SK-N-SH treated with all-trans-retinoic acid at 6 μM for 48 hours (cell line): ENCODE measurements around the gene AGAP3.
A peak's percentile ranks its signal among the peaks of the same experiment; 100 is the strongest.

Source experiments
- BACH2 ChIP-seq: fragments of 250-450 bp; sonication (Bioruptor Pico); IDR thresholded peaks from 2 replicates; pipeline ENCODE4 v1.9.0; 2021; ENCODE audit warnings: mild to moderate bottlenecking, borderline replicate concordance
- ESRRG ChIP-seq: fragments of 250-450 bp; sonication (Bioruptor Pico); IDR thresholded peaks from 2 replicates; pipeline ENCODE4 v1.6.1; 2021; ENCODE audit warnings: mild to moderate bottlenecking
- GLIS3 ChIP-seq: fragments of 250-450 bp; sonication (Bioruptor Pico); IDR thresholded peaks from 2 replicates; pipeline ENCODE4 v1.5.0; 2020; ENCODE audit warnings: mild to moderate bottlenecking, moderate library complexity
- OSR1 ChIP-seq: fragments of 250-450 bp; sonication (Bioruptor Pico); IDR thresholded peaks from 2 replicates; pipeline ENCODE4 v1.8.0; 2022; ENCODE audit warnings: moderate library complexity, mild to moderate bottlenecking, inconsistent platforms
- POU6F1 ChIP-seq: fragments of 250-450 bp; sonication (Bioruptor Pico); IDR thresholded peaks from 2 replicates; pipeline ENCODE4 v1.8.0; 2021; ENCODE audit warnings: low read depth, mild to moderate bottlenecking, moderate library complexity, borderline replicate concordance
- PPARA ChIP-seq: fragments of 250-450 bp; sonication (Bioruptor Pico); IDR thresholded peaks from 2 replicates; pipeline ENCODE4 v1.5.0; 2020; ENCODE audit warnings: mild to moderate bottlenecking, borderline replicate concordance
- RARB ChIP-seq: fragments of 250-450 bp; sonication (Bioruptor Pico); IDR thresholded peaks from 2 replicates; pipeline ENCODE4 v1.8.0; 2021; ENCODE audit warnings: mild to moderate bottlenecking, moderate library complexity
- TCF4 ChIP-seq: fragments of 250-450 bp; sonication (Bioruptor Pico); IDR thresholded peaks from 2 replicates; pipeline ENCODE4 v1.8.0; 2021; ENCODE audit warnings: mild to moderate bottlenecking, moderate library complexity, borderline replicate concordance
- TOX ChIP-seq: fragments of 250-450 bp; sonication (Bioruptor Pico); IDR thresholded peaks from 2 replicates; pipeline ENCODE4 v1.8.0; 2021; ENCODE audit warnings: mild to moderate bottlenecking, moderate library complexity, borderline replicate concordance
- ZFP3 ChIP-seq: fragments of 250-450 bp; sonication (Bioruptor Pico); IDR thresholded peaks from 2 replicates; pipeline ENCODE4 v1.5.0; 2020; ENCODE audit warnings: mild to moderate bottlenecking, moderate library complexity
- TF ChIP-seq, protein P1 (sequence below): fragments of 250-450 bp; sonication (Bioruptor Pico); IDR thresholded peaks from 2 replicates; pipeline ENCODE4 v1.5.0; 2020; ENCODE audit warnings: mild to moderate bottlenecking, moderate library complexity
- TF ChIP-seq, protein P2 (sequence below): fragments of 250-450 bp; sonication (Bioruptor Pico); IDR thresholded peaks from 2 replicates; pipeline ENCODE4 v1.5.1; 2020; ENCODE audit warnings: low read depth, mild to moderate bottlenecking, moderate library complexity
- TF ChIP-seq, protein P3 (sequence below): fragments of 250-450 bp; sonication (Bioruptor Pico); IDR thresholded peaks from 2 replicates; pipeline ENCODE4 v1.5.1; 2021; ENCODE audit warnings: mild to moderate bottlenecking, moderate library complexity

DNA sequence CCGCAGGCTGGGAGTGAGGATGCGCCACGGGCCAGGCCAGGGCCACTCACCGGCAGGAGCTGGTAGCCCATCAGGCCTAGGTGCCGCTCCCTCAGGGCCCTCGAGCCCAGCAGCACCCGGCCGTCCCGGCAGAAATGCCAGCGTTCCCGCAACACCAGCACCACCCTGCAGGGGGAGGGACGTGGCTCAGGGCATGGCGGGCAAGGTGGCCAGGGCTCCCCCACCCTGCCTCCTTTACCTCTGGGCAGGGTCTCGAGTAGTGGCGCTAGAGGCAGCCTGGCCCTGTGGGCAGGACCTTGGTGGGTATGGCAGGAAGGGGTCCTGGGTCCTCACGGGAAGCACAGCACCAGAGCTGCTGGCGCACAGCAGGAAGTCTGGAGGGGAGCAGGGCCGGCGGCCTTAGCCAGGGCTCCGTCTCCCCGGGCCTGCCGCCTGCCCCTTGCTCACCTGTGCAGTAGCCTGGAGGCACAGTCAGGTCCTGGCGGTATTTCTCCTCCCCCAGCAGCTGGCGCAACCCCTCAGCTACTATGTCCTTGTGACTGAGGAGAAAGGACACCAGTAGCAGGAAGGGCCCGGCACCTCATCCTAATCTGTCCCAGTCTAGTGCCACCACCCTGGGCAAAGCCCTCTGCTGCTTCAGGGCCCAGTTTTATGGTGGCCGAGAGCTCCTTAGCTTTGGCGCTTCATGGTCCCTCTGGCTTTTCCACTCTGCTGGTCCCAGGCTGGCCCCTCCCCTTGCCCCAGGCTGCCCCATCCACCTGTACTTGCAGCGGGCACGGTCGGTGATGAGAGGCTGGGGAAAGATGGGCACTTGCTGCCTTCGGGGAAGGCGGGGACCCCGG, 9.2 kb upstream of the AGAP3 start:
- TF ChIP-seq PPARA (CRISPR knock-in tag) (no peak), GLIS3 (CRISPR knock-in tag) (0 out of 2 replicates have a peak, but pooled peaks have one; percentile 47), RARB (CRISPR knock-in tag) (no peak), TOX (CRISPR knock-in tag) (no peak), BACH2 (CRISPR knock-in tag) (no peak), TCF4 (CRISPR knock-in tag) (no peak), OSR1 (CRISPR knock-in tag) (no peak), ZFP3 (CRISPR knock-in tag) (no peak), POU6F1 (no peak), ESRRG (CRISPR knock-in tag) (no peak)
- TF ChIP-seq, protein P1, sequence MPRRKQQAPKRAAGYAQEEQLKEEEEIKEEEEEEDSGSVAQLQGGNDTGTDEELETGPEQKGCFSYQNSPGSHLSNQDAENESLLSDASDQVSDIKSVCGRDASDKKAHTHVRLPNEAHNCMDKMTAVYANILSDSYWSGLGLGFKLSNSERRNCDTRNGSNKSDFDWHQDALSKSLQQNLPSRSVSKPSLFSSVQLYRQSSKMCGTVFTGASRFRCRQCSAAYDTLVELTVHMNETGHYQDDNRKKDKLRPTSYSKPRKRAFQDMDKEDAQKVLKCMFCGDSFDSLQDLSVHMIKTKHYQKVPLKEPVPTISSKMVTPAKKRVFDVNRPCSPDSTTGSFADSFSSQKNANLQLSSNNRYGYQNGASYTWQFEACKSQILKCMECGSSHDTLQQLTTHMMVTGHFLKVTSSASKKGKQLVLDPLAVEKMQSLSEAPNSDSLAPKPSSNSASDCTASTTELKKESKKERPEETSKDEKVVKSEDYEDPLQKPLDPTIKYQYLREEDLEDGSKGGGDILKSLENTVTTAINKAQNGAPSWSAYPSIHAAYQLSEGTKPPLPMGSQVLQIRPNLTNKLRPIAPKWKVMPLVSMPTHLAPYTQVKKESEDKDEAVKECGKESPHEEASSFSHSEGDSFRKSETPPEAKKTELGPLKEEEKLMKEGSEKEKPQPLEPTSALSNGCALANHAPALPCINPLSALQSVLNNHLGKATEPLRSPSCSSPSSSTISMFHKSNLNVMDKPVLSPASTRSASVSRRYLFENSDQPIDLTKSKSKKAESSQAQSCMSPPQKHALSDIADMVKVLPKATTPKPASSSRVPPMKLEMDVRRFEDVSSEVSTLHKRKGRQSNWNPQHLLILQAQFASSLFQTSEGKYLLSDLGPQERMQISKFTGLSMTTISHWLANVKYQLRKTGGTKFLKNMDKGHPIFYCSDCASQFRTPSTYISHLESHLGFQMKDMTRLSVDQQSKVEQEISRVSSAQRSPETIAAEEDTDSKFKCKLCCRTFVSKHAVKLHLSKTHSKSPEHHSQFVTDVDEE (CRISPR knock-in tag): no peak
- TF ChIP-seq, protein P2, sequence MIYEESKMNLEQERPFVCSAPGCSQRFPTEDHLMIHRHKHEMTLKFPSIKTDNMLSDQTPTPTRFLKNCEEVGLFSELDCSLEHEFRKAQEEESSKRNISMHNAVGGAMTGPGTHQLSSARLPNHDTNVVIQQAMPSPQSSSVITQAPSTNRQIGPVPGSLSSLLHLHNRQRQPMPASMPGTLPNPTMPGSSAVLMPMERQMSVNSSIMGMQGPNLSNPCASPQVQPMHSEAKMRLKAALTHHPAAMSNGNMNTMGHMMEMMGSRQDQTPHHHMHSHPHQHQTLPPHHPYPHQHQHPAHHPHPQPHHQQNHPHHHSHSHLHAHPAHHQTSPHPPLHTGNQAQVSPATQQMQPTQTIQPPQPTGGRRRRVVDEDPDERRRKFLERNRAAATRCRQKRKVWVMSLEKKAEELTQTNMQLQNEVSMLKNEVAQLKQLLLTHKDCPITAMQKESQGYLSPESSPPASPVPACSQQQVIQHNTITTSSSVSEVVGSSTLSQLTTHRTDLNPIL (CRISPR knock-in tag): no peak
- TF ChIP-seq, protein P3, sequence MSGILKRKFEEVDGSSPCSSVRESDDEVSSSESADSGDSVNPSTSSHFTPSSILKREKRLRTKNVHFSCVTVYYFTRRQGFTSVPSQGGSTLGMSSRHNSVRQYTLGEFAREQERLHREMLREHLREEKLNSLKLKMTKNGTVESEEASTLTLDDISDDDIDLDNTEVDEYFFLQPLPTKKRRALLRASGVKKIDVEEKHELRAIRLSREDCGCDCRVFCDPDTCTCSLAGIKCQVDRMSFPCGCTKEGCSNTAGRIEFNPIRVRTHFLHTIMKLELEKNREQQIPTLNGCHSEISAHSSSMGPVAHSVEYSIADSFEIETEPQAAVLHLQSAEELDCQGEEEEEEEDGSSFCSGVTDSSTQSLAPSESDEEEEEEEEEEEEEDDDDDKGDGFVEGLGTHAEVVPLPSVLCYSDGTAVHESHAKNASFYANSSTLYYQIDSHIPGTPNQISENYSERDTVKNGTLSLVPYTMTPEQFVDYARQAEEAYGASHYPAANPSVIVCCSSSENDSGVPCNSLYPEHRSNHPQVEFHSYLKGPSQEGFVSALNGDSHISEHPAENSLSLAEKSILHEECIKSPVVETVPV: no peak
